ENCODE results near the gene DPYSL3.

Gene DPYSL3

DNA sequence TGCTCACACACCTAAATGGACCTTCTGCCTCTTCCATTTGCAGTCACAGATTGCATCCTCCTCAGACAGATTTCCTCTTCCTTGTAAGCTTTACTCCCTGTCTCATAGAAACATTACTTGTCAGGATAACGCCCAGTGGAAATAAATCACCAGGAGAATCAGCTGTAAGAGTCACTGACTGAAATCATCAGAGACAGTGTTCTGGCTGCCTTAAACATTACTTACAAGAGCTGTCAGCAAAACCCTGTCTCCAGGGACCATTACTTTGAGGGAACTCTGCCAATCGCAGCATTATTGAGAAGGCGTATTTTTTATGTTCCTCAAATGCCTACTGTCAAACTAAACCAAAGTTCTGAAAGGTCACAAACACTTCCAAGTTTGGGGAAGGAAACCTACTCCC, 5.9 kb downstream of the DPYSL3 start:
- H3K9me3 ChIP-seq (ENCODE audit: control insufficient read depth, low read length) = no peaks in the 10 kb centered on the region
- H2BK5ac ChIP-seq (ENCODE audit: low read depth, low read length, poor library complexity, severe bottlenecking) = no peak overlapping the region
- H3K18ac ChIP-seq (ENCODE audit: low read depth in 1 of 2, low read length in 2 of 2) = no peak overlapping the region
- H3K4me2 ChIP-seq (ENCODE audit: low read length, poor library complexity, severe bottlenecking) = no peak overlapping the region
- no peak overlapping the region for H3K23ac ChIP-seq (ENCODE audit: low read length in 2 of 2)
- H3K27me3 ChIP-seq (ENCODE audit: control insufficient read depth in 1 of 2, insufficient read depth in 1 of 2, low read length in 2 of 2) = no peaks in the 10 kb centered on the region
- H4K8ac ChIP-seq (ENCODE audit: low read length) = no peak overlapping the region
- no peak overlapping the region for H2AK5ac ChIP-seq (ENCODE audit: low read length, severe bottlenecking)
- H3K27ac ChIP-seq (ENCODE audit: low read length, poor library complexity, severe bottlenecking) = peak overlapping the region; percentile 38
- H4K91ac ChIP-seq (ENCODE audit: low read length) = no peak overlapping the region
- no peak overlapping the region for H2AFZ ChIP-seq (ENCODE audit: low read depth, low read length)
- H3K79me1 ChIP-seq (replicated peaks; ENCODE audit: low read length, poor library complexity, severe bottlenecking) = peaks cover 8% of the 10 kb centered on the region
- H3K36me3 ChIP-seq (ENCODE audit: control insufficient read depth in 1 of 2, insufficient read depth in 2 of 2, low read depth in 1 of 2, low read length in 2 of 2) = no peaks in the 10 kb centered on the region
- H3K4ac ChIP-seq (ENCODE audit: low read depth in 1 of 2, low read length in 2 of 2) = no peak overlapping the region
- peaks cover 2% of the 10 kb centered on the region for H3K4me1 ChIP-seq (ENCODE audit: control insufficient read depth, insufficient read depth, low read depth, low read length)
- no peak overlapping the region for H2BK12ac ChIP-seq (ENCODE audit: low read length in 2 of 2)
- peak overlapping the region; percentile 27 for H3K9ac ChIP-seq (ENCODE audit: low read length)
- DNase-seq = peak; percentile 73
- H2BK120ac ChIP-seq (ENCODE audit: low read depth, low read length) = no peak overlapping the region
- under 1% methylated on average over 3 of the region's 3 CpGs for WGBS
- no peak overlapping the region for H3K4me3 ChIP-seq (ENCODE audit: insufficient read depth in 1 of 2, low read depth in 1 of 2, low read length in 2 of 2)
- no peak overlapping the region for H3K14ac ChIP-seq (ENCODE audit: low read length in 2 of 2)
- H2BK15ac ChIP-seq (ENCODE audit: low read depth, poor library complexity, severe bottlenecking) = no peak overlapping the region

DNA sequence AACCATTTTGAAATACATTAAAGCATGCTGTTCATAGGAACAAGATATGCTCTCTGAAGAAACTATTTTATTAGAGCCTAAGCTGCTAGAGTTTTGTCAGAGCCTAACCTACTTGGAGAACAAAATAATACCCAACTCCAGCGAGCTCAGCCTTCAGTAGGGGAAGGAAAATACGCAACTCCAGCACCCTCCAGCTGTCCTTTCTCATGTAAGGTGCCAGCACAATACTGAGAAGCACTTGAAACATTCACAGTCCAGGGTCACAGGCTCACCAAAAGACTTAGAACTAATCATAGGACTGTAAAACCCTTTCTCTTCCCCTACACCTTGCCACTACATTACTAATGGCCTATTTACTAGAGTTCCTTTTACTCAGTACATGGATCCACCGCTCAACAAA, 18.9 kb downstream of the DPYSL3 start:
- no peaks in the 10 kb centered on the region for H3K4me1 ChIP-seq (ENCODE audit: control insufficient read depth, insufficient read depth, low read depth, low read length)
- no peak overlapping the region for H3K27ac ChIP-seq (ENCODE audit: low read length, poor library complexity, severe bottlenecking)
- H3K79me1 ChIP-seq (replicated peaks; ENCODE audit: low read length, poor library complexity, severe bottlenecking) = peaks cover 16% of the 10 kb centered on the region
- no peak overlapping the region for H3K4me3 ChIP-seq (ENCODE audit: insufficient read depth in 1 of 2, low read depth in 1 of 2, low read length in 2 of 2)
- 66% methylated on average over 3 of the region's 3 CpGs for WGBS
- H3K9me3 ChIP-seq (ENCODE audit: control insufficient read depth, low read length) = no peaks in the 10 kb centered on the region
- H3K9ac ChIP-seq (ENCODE audit: low read length) = no peak overlapping the region
- H2BK12ac ChIP-seq (ENCODE audit: low read length in 2 of 2) = no peak overlapping the region
- H4K91ac ChIP-seq (ENCODE audit: low read length) = no peak overlapping the region
- H3K4me2 ChIP-seq (ENCODE audit: low read length, poor library complexity, severe bottlenecking) = no peak overlapping the region
- H3K4ac ChIP-seq (ENCODE audit: low read depth in 1 of 2, low read length in 2 of 2) = no peak overlapping the region
- no peaks in the 10 kb centered on the region for H3K36me3 ChIP-seq (ENCODE audit: control insufficient read depth in 1 of 2, insufficient read depth in 2 of 2, low read depth in 1 of 2, low read length in 2 of 2)
- H3K27me3 ChIP-seq (ENCODE audit: control insufficient read depth in 1 of 2, insufficient read depth in 1 of 2, low read length in 2 of 2) = no peaks in the 10 kb centered on the region
- H2AK5ac ChIP-seq (ENCODE audit: low read length, severe bottlenecking) = no peak overlapping the region
- H2BK15ac ChIP-seq (ENCODE audit: low read depth, poor library complexity, severe bottlenecking) = no peak overlapping the region
- H2AFZ ChIP-seq (ENCODE audit: low read depth, low read length) = no peak overlapping the region
- H4K8ac ChIP-seq (ENCODE audit: low read length) = no peak overlapping the region
- H2BK5ac ChIP-seq (ENCODE audit: low read depth, low read length, poor library complexity, severe bottlenecking) = no peak overlapping the region
- DNase-seq = no peak
- H3K14ac ChIP-seq (ENCODE audit: low read length in 2 of 2) = no peak overlapping the region
- H2BK120ac ChIP-seq (ENCODE audit: low read depth, low read length) = no peak overlapping the region
- no peak overlapping the region for H3K18ac ChIP-seq (ENCODE audit: low read depth in 1 of 2, low read length in 2 of 2)
- no peak overlapping the region for H3K23ac ChIP-seq (ENCODE audit: low read length in 2 of 2)

DNA sequence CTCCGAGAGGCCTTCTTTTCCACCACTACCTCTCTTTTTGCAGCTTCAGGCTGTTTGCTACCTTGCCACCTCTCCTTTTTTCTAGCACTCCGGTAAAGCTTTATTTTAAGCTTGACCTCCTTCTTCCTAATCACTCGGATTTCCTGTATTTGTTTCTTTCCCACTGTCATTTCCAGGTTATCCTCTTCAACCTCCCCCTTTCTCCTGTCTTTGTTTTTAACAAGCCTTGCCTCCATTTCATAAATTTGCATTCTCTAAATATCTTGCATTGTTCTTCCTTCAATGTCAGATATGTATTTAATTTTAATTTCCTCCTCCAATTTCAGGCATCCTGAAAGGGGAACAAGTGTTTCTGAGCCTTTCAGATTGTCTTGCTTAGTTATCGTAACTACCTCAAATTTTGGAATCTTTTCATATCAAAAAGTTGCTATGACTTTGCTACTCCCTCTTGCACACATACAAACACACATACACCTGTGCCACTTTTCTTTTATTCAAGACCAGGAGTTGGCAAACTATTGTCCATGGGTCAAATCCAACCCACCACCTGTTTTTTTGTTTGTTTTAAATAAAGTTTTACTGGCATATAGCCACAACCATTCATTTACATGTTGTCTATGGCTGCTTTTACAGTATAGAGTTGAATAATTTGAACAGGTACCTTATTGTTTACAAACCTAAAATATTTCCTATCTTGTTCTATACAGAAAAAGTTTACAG, 22.7 kb downstream of the DPYSL3 start:
- Histone ChIP-seq H3K9ac (ENCODE audit: low read length) (no peak overlapping the region), H3K4me1 (ENCODE audit: control insufficient read depth, insufficient read depth, low read depth, low read length) (peaks cover 6% of the 10 kb centered on the region), H3K27me3 (ENCODE audit: control insufficient read depth in 1 of 2, insufficient read depth in 1 of 2, low read length in 2 of 2) (no peaks in the 10 kb centered on the region), H2BK12ac (ENCODE audit: low read length in 2 of 2) (peak overlapping the region in 1 of 2 experiments; percentile 11), H3K79me1 (replicated peaks; ENCODE audit: low read length, poor library complexity, severe bottlenecking) (peaks cover 14% of the 10 kb centered on the region), H3K14ac (ENCODE audit: low read length in 2 of 2) (no peak overlapping the region), H3K27ac (ENCODE audit: low read length, poor library complexity, severe bottlenecking) (no peak overlapping the region), H3K18ac (ENCODE audit: low read depth in 1 of 2, low read length in 2 of 2) (no peak overlapping the region), H2AFZ (ENCODE audit: low read depth, low read length) (no peak overlapping the region), H4K8ac (ENCODE audit: low read length) (no peak overlapping the region), H3K4me2 (ENCODE audit: low read length, poor library complexity, severe bottlenecking) (no peak overlapping the region), H2BK5ac (ENCODE audit: low read depth, low read length, poor library complexity, severe bottlenecking) (no peak overlapping the region), H3K4me3 (ENCODE audit: insufficient read depth in 1 of 2, low read depth in 1 of 2, low read length in 2 of 2) (no peak overlapping the region), H3K9me3 (ENCODE audit: control insufficient read depth, low read length) (no peaks in the 10 kb centered on the region), H3K23ac (ENCODE audit: low read length in 2 of 2) (no peak overlapping the region), H3K36me3 (ENCODE audit: control insufficient read depth in 1 of 2, insufficient read depth in 2 of 2, low read depth in 1 of 2, low read length in 2 of 2) (no peaks in the 10 kb centered on the region), H2AK5ac (ENCODE audit: low read length, severe bottlenecking) (no peak overlapping the region), H2BK120ac (ENCODE audit: low read depth, low read length) (no peak overlapping the region), H2BK15ac (ENCODE audit: low read depth, poor library complexity, severe bottlenecking) (no peak overlapping the region), H4K91ac (ENCODE audit: low read length) (no peak overlapping the region), H3K4ac (ENCODE audit: low read depth in 1 of 2, low read length in 2 of 2) (no peak overlapping the region)
- no peak for DNase-seq
- 80% methylated on average over 4 of the region's 4 CpGs for WGBS

DNA sequence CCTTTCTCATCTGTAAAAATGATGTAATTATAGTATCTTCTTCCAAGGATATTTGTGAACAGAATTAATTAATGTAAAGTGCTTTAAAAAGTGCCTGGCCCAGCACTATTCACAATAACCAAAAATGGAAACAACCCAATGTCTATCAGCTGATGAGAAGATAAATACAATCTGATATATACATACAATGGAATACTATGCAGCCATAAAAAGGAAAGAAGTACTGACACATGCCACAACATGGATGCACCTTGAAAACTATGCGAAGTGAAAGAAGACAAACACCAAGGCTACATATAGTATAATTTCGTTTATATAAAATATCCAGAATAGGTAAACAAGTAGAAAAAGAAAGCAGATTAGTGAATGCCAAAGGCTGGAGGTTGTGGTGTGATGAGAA, 24.1 kb downstream of the DPYSL3 start:
- Histone ChIP-seq H2AK5ac (ENCODE audit: low read length, severe bottlenecking) (no peak overlapping the region), H2AFZ (ENCODE audit: low read depth, low read length) (no peak overlapping the region), H3K4me3 (ENCODE audit: insufficient read depth in 1 of 2, low read depth in 1 of 2, low read length in 2 of 2) (no peak overlapping the region), H3K27me3 (ENCODE audit: control insufficient read depth in 1 of 2, insufficient read depth in 1 of 2, low read length in 2 of 2) (no peaks in the 10 kb centered on the region), H3K27ac (ENCODE audit: low read length, poor library complexity, severe bottlenecking) (no peak overlapping the region), H2BK12ac (ENCODE audit: low read length in 2 of 2) (no peak overlapping the region), H3K4me1 (ENCODE audit: control insufficient read depth, insufficient read depth, low read depth, low read length) (peaks cover 8% of the 10 kb centered on the region), H3K36me3 (ENCODE audit: control insufficient read depth in 1 of 2, insufficient read depth in 2 of 2, low read depth in 1 of 2, low read length in 2 of 2) (no peaks in the 10 kb centered on the region), H3K23ac (ENCODE audit: low read length in 2 of 2) (no peak overlapping the region), H3K9ac (ENCODE audit: low read length) (peak overlapping the region; percentile 95), H3K79me1 (replicated peaks; ENCODE audit: low read length, poor library complexity, severe bottlenecking) (peaks cover 14% of the 10 kb centered on the region), H2BK120ac (ENCODE audit: low read depth, low read length) (no peak overlapping the region), H3K4ac (ENCODE audit: low read depth in 1 of 2, low read length in 2 of 2) (no peak overlapping the region), H3K4me2 (ENCODE audit: low read length, poor library complexity, severe bottlenecking) (no peak overlapping the region), H2BK5ac (ENCODE audit: low read depth, low read length, poor library complexity, severe bottlenecking) (no peak overlapping the region), H3K14ac (ENCODE audit: low read length in 2 of 2) (no peak overlapping the region), H4K91ac (ENCODE audit: low read length) (no peak overlapping the region), H4K8ac (ENCODE audit: low read length) (no peak overlapping the region), H2BK15ac (ENCODE audit: low read depth, poor library complexity, severe bottlenecking) (no peak overlapping the region), H3K9me3 (ENCODE audit: control insufficient read depth, low read length) (no peaks in the 10 kb centered on the region), H3K18ac (ENCODE audit: low read depth in 1 of 2, low read length in 2 of 2) (no peak overlapping the region)
- no peak for DNase-seq
- 86% methylated on average over 1 of the region's 2 CpGs for WGBS
